SK-N-SH treated with all-trans-retinoic acid at 6 μM for 48 hours (cell line): ENCODE data around the gene NARF.

Experiments used
- ARNTL ChIP-seq: fragments of 450-650 bp; formaldehyde crosslinking; IDR thresholded peaks from 2 replicates; pipeline ENCODE4 v1.5.0; 2020; ENCODE audit warnings: low read depth, mild to moderate bottlenecking, moderate library complexity, borderline replicate concordance
- CREB5 ChIP-seq: fragments of 250-450 bp; sonication (Bioruptor Pico); IDR thresholded peaks from 2 replicates; pipeline ENCODE4 v1.5.1; 2020; ENCODE audit warnings: low read depth, mild to moderate bottlenecking, moderate library complexity
- ESRRG ChIP-seq: fragments of 250-450 bp; sonication (Bioruptor Pico); IDR thresholded peaks from 2 replicates; pipeline ENCODE4 v1.6.1; 2021; ENCODE audit warnings: mild to moderate bottlenecking
- ISL1 ChIP-seq: fragments of 250-450 bp; sonication (Bioruptor Pico); IDR thresholded peaks from 2 replicates; pipeline ENCODE4 v2.1.2; 2022; ENCODE audit warnings: mild to moderate bottlenecking, moderate library complexity
- PATZ1 ChIP-seq: fragments of 250-450 bp; sonication (Bioruptor Pico); IDR thresholded peaks from 2 replicates; pipeline ENCODE4 v1.8.0; 2020; ENCODE audit warnings: mild to moderate bottlenecking, moderate library complexity, borderline replicate concordance
- POU6F1 ChIP-seq: fragments of 250-450 bp; sonication (Bioruptor Pico); IDR thresholded peaks from 2 replicates; pipeline ENCODE4 v1.8.0; 2021; ENCODE audit warnings: low read depth, mild to moderate bottlenecking, moderate library complexity, borderline replicate concordance
- RARB ChIP-seq: fragments of 250-450 bp; sonication (Bioruptor Pico); IDR thresholded peaks from 2 replicates; pipeline ENCODE4 v1.8.0; 2021; ENCODE audit warnings: mild to moderate bottlenecking, moderate library complexity
- SNAI2 ChIP-seq: fragments of 250-450 bp; sonication (Bioruptor Pico); IDR thresholded peaks from 2 replicates; pipeline ENCODE4 v1.5.0; 2020; ENCODE audit warnings: mild to moderate bottlenecking, moderate library complexity
- ZC3H10 ChIP-seq: fragments of 250-450 bp; sonication (Bioruptor Pico); IDR thresholded peaks from 2 replicates; pipeline ENCODE4 v1.5.1; 2021; ENCODE audit warnings: mild to moderate bottlenecking, moderate library complexity
- ZNF565 ChIP-seq: fragments of 450-650 bp; formaldehyde crosslinking; conservative IDR thresholded peaks from 2 replicates; pipeline ENCODE4 v1.5.0; 2020; ENCODE audit warnings: low read depth, mild to moderate bottlenecking, moderate library complexity
- ZNF8 ChIP-seq: fragments of 450-650 bp; formaldehyde crosslinking; IDR thresholded peaks from 2 replicates; pipeline ENCODE4 v1.5.0; 2020; ENCODE audit warnings: mild to moderate bottlenecking, moderate library complexity

- TF ChIP-seq RARB (no peak), POU6F1 (no peak), CREB5 (no peak), SNAI2 (CRISPR knock-in tag) (no peak), PATZ1 (CRISPR knock-in tag) (no peak), ZNF8 (CRISPR knock-in tag) (no peak), ARNTL (CRISPR knock-in tag) (no peak), ZNF565 (CRISPR knock-in tag) (no peak), ESRRG (CRISPR knock-in tag) (no peak), ZC3H10 (CRISPR knock-in tag) (no peak), ISL1 (no peak)
These were observed 21.8 kb downstream of the NARF start for GRCh38 chr17:82480318-82480717.
